BJ (cell line): ENCODE data around the gene PRKCH. TPM values are rescaled to one million over a fixed set of nuclear protein-coding genes. Genes with fewer than 3 reads are reported as not detected.

Experiments
- CTCF ChIA-PET: fragments of 350-600 bp; formaldehyde crosslinking; extraction: SDS; loops from one replicate; lab custom pipeline; 2021; ENCODE audit warnings: antibody characterized with exemption, inconsistent platforms; lab: Yijun Ruan, JAX
- POLR2A ChIA-PET: fragments of 300-600 bp; sonication (Branson Sonifier 250); formaldehyde crosslinking; extraction: SDS; loops from one replicate; lab custom pipeline; 2021; ENCODE audit warnings: antibody characterized with exemption; lab: Charles Lee
- DNase-seq: peaks from one replicate; pipeline ENCODE4 v3.0.0-alpha.2; 2011; ENCODE audit warnings: low read depth
- H3K27me3 ChIP-seq: 2 replicates; pipeline ENCODE4 v1.6.0; 2011; ENCODE audit warnings: low read length; ENCODE audit not compliant: control insufficient read depth, insufficient read depth
- H3K36me3 ChIP-seq: 2 replicates; pipeline ENCODE4 v1.5.1; 2011; ENCODE audit warnings: low read length; ENCODE audit not compliant: control insufficient read depth, insufficient read depth
- H3K4me3 ChIP-seq: 2 replicates; pipeline ENCODE4 v1.5.1; 2011; ENCODE audit warnings: low read depth, mild to moderate bottlenecking, control low read depth, low read length
- polyA plus RNA-seq: library from polyadenylated mRNA; depleted of rRNA; stranded (reverse); fragments of >200 nt; gene quantifications from 2 replicates; pipeline ENCODE4 v1.2.3, GENCODE V29; 2011
- TF ChIP-seq, protein P1 (sequence below): IDR thresholded peaks from 2 replicates; pipeline ENCODE4 v1.5.1; 2011; ENCODE audit warnings: low read depth, mild to moderate bottlenecking, control low read depth, inconsistent platforms, low read length, moderate library complexity; ENCODE audit not compliant: insufficient read depth

Gene PRKCH
- polyA plus RNA-seq, 1 experiment: 2.0 TPM

DNA sequence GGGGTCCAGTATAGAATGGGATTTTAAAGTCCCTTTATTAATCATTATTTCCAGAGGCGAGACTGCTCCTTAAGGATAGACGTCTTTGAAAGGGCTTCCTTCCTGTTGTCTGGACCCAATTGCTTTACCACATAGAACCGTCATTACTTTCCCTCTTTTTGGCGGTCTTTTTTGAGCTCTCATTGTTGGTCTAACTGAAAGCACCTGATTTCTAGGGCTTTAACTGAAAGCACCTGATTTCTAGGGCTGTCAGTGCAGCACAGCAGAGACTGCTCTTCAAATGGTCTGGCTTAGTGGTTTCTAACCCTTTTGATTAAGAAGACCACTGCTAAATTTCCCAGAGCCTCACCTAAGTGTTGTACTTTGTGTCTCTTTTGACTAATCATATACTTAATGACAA, 95.8 kb downstream of the PRKCH start:
- no peak overlapping the region for H3K4me3 ChIP-seq
- CTCF ChIA-PET: no interaction called here
- H3K27me3 ChIP-seq: no peaks in the 10 kb centered on the region
- DNase-seq: no peak
- POLR2A ChIA-PET: no interaction called here
- H3K36me3 ChIP-seq: no peaks in the 10 kb centered on the region
- TF ChIP-seq, protein P1, sequence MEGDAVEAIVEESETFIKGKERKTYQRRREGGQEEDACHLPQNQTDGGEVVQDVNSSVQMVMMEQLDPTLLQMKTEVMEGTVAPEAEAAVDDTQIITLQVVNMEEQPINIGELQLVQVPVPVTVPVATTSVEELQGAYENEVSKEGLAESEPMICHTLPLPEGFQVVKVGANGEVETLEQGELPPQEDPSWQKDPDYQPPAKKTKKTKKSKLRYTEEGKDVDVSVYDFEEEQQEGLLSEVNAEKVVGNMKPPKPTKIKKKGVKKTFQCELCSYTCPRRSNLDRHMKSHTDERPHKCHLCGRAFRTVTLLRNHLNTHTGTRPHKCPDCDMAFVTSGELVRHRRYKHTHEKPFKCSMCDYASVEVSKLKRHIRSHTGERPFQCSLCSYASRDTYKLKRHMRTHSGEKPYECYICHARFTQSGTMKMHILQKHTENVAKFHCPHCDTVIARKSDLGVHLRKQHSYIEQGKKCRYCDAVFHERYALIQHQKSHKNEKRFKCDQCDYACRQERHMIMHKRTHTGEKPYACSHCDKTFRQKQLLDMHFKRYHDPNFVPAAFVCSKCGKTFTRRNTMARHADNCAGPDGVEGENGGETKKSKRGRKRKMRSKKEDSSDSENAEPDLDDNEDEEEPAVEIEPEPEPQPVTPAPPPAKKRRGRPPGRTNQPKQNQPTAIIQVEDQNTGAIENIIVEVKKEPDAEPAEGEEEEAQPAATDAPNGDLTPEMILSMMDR: no peak

DNA sequence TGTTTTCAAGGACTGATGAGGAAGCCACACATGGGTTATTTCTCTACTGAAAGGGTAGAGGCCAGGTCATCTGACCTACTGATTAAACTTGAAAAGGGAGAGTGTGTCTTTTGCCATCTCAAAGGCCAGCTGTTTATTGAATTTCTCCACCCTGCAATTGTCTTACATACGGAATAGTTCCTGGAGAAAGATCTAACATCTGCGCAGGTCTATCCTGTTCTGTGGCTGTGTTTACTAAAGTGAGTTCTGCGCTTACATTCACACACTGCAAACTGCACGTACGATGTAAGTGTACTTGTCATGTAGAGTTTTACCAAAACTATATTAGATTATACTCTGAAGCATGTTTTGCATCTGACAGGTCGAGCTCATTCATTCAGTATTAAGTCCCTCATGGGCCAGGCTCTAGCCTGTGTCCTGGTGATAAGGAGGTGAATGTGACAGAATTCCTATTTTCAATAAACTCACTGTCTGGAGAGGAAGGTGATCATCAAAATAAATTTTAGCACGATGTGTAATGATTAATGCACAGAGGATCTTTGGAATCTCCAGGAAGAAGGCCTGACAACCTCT, 96.6 kb downstream of the PRKCH start:
- Histone ChIP-seq H3K4me3 (no peak overlapping the region), H3K27me3 (no peaks in the 10 kb centered on the region), H3K36me3 (no peaks in the 10 kb centered on the region)
- CTCF ChIA-PET: no interaction called here
- TF ChIP-seq, protein P1: no peak
- POLR2A ChIA-PET: no interaction called here
- no peak for DNase-seq

DNA sequence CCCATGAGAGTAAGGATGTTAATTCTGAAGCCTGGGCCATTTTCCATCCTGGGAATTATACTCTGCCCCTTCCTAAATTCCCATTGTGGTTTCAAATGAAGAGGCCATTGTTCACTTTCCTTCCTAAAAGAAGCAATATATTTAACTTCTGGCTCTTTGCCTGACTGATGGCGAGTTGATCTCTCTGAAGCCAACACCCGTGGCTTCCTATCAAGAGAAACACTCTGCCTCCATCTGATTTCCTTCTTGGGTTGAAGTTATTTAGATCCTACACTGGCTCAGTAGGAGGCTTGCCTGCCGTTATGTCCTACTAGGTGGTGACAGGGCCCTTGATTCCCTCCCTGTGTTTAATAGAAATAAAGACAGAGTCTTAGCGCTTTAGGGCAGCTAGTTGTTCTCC, 97.4 kb downstream of the PRKCH start:
- ChIA-PET CTCF (no interaction called here), POLR2A (no interaction called here)
- DNase-seq: no peak
- Histone ChIP-seq H3K27me3 (no peaks in the 10 kb centered on the region; the same call in 1 of the 2 replicates), H3K4me3 (no peak overlapping the region), H3K36me3 (no peaks in the 10 kb centered on the region)
- TF ChIP-seq, protein P1: no peak

DNA sequence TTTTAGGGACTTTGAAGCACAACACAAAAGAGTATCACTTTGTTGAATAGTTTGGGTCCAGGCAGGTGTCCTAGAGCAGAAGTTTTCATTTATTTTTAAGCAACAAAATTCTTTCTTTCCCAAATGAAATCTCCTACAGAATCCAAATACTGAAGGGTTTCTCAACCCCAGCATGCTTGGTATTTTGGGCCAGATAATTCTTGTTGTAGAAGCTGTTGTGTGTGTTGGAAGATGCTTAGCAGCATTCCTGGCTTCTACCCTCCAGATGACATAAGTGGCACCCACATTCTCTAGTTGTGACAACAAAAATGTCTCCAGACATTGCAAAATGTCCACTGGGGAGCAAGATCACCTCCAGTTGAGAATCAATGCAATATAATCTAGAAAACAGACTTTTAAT, 97.8 kb downstream of the PRKCH start:
- H3K4me3 ChIP-seq: no peak overlapping the region
- no peaks in the 10 kb centered on the region; the same call in 1 of the 2 replicates for H3K27me3 ChIP-seq
- CTCF ChIA-PET: no interaction called here
- TF ChIP-seq, protein P1: no peak
- no peak for DNase-seq
- POLR2A ChIA-PET: no interaction called here
- H3K36me3 ChIP-seq: no peaks in the 10 kb centered on the region

DNA sequence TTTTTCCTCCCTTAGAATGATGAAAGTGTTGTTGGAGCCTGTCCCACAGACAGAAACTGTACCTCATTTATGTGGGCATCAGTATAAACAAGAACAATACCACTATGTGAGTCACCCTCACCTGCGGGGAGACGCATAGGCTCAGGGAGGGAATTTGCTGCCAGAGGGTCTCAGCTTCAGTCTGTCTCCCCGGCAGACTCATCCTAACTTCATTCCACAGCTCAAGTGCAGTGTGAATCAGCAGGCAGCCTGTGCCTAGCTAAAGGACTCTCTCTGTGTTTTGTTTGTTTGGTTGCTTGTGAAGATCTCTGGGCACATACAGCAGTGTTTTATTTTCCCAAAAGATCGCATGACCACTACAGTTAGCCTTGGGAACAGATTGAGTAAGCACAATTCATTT, 98.9 kb downstream of the PRKCH start:
- TF ChIP-seq, protein P1: no peak
- H3K4me3 ChIP-seq: no peak overlapping the region
- POLR2A ChIA-PET: no interaction called here
- H3K36me3 ChIP-seq: no peaks in the 10 kb centered on the region
- H3K27me3 ChIP-seq: no peaks in the 10 kb centered on the region; the same call in 1 of the 2 replicates
- DNase-seq: no peak
- CTCF ChIA-PET: interaction anchor here (1.6 kb wide), 1 partner anchor 25 kb away, joined by 3 read pairs; no protein-coding TSS in a partner anchor
